ENCODE data around the gene FBXO9. TPM values are rescaled to one million over a fixed set of nuclear protein-coding genes. Genes with fewer than 3 reads are reported as not detected.

Gene FBXO9
- polyA plus RNA-seq, 1 donor, result 175 TPM

Other genes starting within 250 kb of the FBXO9 start
- gene GSTA5, start 224.6 kb upstream of the FBXO9 start, polyA plus RNA-seq, result not detected
- 0.12 TPM for gene GSTA3, start 155.7 kb upstream of the FBXO9 start, polyA plus RNA-seq
- 93.6 TPM for gene GSTA4, start 70.1 kb upstream of the FBXO9 start, polyA plus RNA-seq
- gene CILK1, start 3.6 kb upstream of the FBXO9 start, polyA plus RNA-seq, result 56.0 TPM
- gene GCM1, start 83.4 kb downstream of the FBXO9 start, polyA plus RNA-seq, result not detected